ENCODE results near the gene TLL1. TPM values are rescaled to one million over a fixed set of nuclear protein-coding genes. Genes with fewer than 3 reads are reported as not detected.
A peak's percentile ranks its signal among the peaks of the same experiment; 100 is the strongest.

Gene TLL1
- polyA plus RNA-seq, 2 of the 4 experiments (the other 2 are of a cell fraction): 0.01 to 0.13 TPM

DNA sequence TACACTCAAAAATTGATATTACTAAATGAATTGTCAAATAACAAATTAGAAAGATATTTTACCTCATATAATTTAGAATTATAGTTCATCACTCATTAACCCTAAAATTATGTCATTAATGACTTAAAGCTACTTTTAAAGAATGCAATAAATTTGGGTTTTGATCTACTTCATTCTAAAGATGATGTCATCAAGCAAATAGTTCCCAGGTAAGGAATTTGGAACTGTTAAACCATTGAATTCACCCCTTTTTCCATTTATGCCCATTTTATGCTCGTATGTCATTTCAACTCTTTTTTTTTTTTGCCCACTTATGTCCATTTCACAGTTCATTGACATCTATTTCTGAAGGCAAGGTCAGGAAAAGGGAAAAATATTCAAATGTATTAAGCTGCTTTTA lies 135.5 kb downstream of the TLL1 start:
- FAIRE-seq: no peak
- no peak overlapping the region for H3K4me3 ChIP-seq
- 10% methylated on average over 1 of the region's 1 CpG for WGBS (ENCODE audit: missing lambda C conversion rate)
- H3K27ac ChIP-seq: no peak overlapping the region
- ChIA-PET CTCF (interaction anchor here (0.6 kb wide), 1 partner anchor 219 kb away, joined by 5 read pairs; no protein-coding TSS in a partner anchor), POLR2A (interaction anchor here (0.7 kb wide), 1 partner anchor 320 kb away, joined by 3 read pairs; no protein-coding TSS in a partner anchor)
- H3K4me1 ChIP-seq: no peaks in the 10 kb centered on the region
- H3K9me3 ChIP-seq: no peaks in the 10 kb centered on the region
- no peak for ATAC-seq
- TF ChIP-seq MAZ (IDR thresholded peaks at IDR 0.05; ENCODE audit: borderline replicate concordance, low read depth, low read length): no peak
- TF ChIP-seq HEYL (CRISPR knock-in tag; IDR thresholded peaks at IDR 0.05): no peak
- TF ChIP-seq RCOR1 (IDR thresholded peaks at IDR 0.05; ENCODE audit: low read depth, low read length): no peak
- TF ChIP-seq ZFP36 (IDR thresholded peaks at IDR 0.05; ENCODE audit: borderline replicate concordance, partially characterized antibody): no peak
- TF ChIP-seq KDM5A (IDR thresholded peaks at IDR 0.05): no peak
- no peak for TF ChIP-seq MYC (IDR thresholded peaks at IDR 0.05; ENCODE audit: borderline replicate concordance, low read length)
- no peak overlapping the region for H3K4me2 ChIP-seq
- DNase-seq (ENCODE audit: low read depth in 1 of 2, low spot score in 1 of 2): no peak

DNA sequence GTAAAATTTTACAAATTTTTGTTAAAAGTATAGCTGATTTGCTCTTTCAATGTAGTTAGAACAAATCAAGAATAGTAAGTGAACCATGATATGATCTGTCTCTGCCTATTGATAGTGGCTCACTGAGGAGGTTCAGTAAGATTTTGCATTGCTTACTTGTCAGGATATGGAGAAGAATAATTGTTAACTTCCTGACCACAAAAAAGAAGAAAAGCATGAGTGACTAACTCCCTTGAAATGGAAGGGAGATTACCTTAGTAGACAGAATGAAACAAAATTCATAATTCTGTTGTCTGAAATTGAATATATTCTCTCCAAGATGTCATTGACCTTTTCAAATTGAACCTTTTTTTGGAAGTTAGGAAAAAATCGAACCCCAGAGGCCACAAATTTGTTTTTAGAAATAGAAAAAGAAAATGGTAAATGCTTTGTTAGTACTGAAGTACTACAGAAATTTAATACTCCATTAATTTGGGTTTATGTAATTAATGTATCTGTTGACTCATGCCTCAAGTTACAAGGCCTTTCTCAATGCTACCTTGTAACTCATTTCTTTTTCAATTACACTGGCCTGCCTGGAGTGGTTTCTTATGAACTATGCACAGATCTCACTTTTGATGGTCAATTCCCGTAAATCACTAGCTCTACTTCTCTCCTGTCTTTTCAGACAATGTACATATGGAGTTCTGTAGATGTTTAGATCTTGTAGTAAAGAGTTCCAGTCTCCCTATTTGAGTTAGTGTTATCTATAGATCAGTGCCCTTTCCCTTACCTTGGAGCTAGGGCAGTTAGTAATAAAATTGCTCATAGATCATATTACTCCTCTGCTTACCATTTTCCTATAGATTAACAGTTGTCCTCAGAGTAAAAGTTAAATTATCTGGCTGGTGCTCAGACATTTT lies 139.3 kb downstream of the TLL1 start:
- 12% methylated on average over 2 of the region's 2 CpGs for WGBS (ENCODE audit: missing lambda C conversion rate)
- ATAC-seq: no peak
- TF ChIP-seq POLR2AphosphoS2 (conservative IDR thresholded peaks at IDR 0.05; ENCODE audit: low read length) (no peak), MYC (IDR thresholded peaks at IDR 0.05; ENCODE audit: borderline replicate concordance, low read length) (no peak), TFCP2L1 (CRISPR knock-in tag; IDR thresholded peaks at IDR 0.05) (no peak), BHLHE40 (IDR thresholded peaks at IDR 0.05; ENCODE audit: low read depth, low read length) (no peak), RAD21 (conservative IDR thresholded peaks at IDR 0.05 in 1 of 2, IDR thresholded peaks at IDR 0.05 in 1 of 2) (no peak), FOSB (CRISPR knock-in tag; IDR thresholded peaks at IDR 0.05) (no peak), ZSCAN20 (CRISPR knock-in tag; IDR thresholded peaks at IDR 0.05) (no peak), RNF2 (IDR thresholded peaks at IDR 0.05; ENCODE audit: borderline replicate concordance, low read depth) (no peak), KDM1A (IDR thresholded peaks at IDR 0.05; ENCODE audit: low read depth) (no peak)
- TF ChIP-seq, protein P1, sequence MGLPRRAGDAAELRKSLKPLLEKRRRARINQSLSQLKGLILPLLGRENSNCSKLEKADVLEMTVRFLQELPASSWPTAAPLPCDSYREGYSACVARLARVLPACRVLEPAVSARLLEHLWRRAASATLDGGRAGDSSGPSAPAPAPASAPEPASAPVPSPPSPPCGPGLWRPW (IDR thresholded peaks at IDR 0.05): no peak
- Histone ChIP-seq H3K4me2 (no peak overlapping the region), H3K27ac (no peak overlapping the region), H3K4me1 (no peaks in the 10 kb centered on the region), H3K4me3 (no peak overlapping the region), H3K9me3 (no peaks in the 10 kb centered on the region)
- POLR2A ChIA-PET: no interaction called here
- DNase-seq (ENCODE audit: low read depth in 1 of 2, low spot score in 1 of 2): no peak
- FAIRE-seq: no peak
- CTCF ChIA-PET: interaction anchor here (0.5 kb wide), 1 partner anchor 67 kb away, joined by 3 read pairs; no protein-coding TSS in a partner anchor

DNA sequence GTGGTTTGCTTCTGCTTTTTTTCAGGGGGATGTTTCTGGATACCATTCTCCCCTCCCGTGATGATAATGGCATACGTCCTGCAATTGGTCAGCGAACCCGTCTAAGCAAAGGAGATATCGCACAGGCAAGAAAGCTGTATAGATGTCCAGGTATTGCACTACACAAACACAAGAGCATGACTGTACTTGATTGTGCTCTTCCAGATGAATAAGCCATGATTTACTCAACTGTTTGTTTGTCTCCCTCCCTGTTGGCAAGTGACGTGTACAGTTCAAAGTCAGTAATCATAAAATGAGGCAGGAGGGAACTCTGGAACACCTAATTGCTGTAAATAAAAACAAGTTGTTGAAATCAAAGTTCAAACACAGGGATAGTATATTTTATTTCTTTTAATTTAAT lies 141.4 kb downstream of the TLL1 start:
- no peak overlapping the region for H3K4me3 ChIP-seq
- no peak overlapping the region for H3K27ac ChIP-seq
- TF ChIP-seq ESRRA (IDR thresholded peaks at IDR 0.05; ENCODE audit: borderline replicate concordance, low read length) (no peak), RARB (CRISPR knock-in tag; IDR thresholded peaks at IDR 0.05) (no peak), RNF2 (IDR thresholded peaks at IDR 0.05; ENCODE audit: borderline replicate concordance, low read depth) (no peak)
- no peak overlapping the region for H3K4me2 ChIP-seq
- DNase-seq (ENCODE audit: low read depth in 1 of 2, low spot score in 1 of 2): peak in 1 of 2 experiments; percentile 13
- no peak for FAIRE-seq
- H3K9me3 ChIP-seq: no peaks in the 10 kb centered on the region
- ChIA-PET POLR2A (no interaction called here), CTCF (no interaction called here)
- no peaks in the 10 kb centered on the region for H3K4me1 ChIP-seq
- no peak for ATAC-seq
- WGBS (ENCODE audit: missing lambda C conversion rate): 31% methylated on average over 6 of the region's 6 CpGs

DNA sequence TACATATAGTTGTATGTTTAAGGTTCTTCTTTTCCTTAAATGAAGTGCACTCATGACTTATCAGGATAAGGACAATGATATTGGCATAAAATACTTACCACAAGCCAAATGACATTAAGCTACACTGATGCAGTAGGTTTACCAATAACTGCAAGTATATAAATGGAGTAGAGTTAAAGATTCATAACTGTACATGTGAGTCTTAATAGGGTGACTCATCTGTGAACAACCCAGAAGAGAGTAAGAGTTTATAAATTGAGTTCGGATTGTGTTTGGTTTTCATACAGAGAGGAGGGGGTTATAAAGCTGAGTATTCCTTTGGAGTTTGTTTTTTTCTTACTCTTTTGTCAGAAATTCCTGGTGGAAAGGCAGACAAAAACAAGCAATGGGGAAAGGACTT lies 144.8 kb downstream of the TLL1 start:
- no peaks in the 10 kb centered on the region for H3K9me3 ChIP-seq
- FAIRE-seq (no peak), ATAC-seq (no peak), DNase-seq (ENCODE audit: low read depth in 1 of 2, low spot score in 1 of 2) (no peak)
- H3K4me1 ChIP-seq: no peaks in the 10 kb centered on the region
- ChIA-PET CTCF (no interaction called here), POLR2A (no interaction called here)
- TF ChIP-seq EP300 (IDR thresholded peaks at IDR 0.05): no peak
- TF ChIP-seq ZNF302 (CRISPR knock-in tag; IDR thresholded peaks at IDR 0.05): no peak
- no peak for TF ChIP-seq RFX5 (IDR thresholded peaks at IDR 0.05)
- TF ChIP-seq HOXB13 (CRISPR knock-in tag; IDR thresholded peaks at IDR 0.05; ENCODE audit: low read depth): no peak
- no peak for TF ChIP-seq EHMT2 (IDR thresholded peaks at IDR 0.05; ENCODE audit: low read depth)
- no peak for TF ChIP-seq NFE2L2 (conservative IDR thresholded peaks at IDR 0.05; ENCODE audit: low read length)
- TF ChIP-seq CEBPB (IDR thresholded peaks at IDR 0.05): no peak
- no peak for TF ChIP-seq NPAS2 (CRISPR knock-in tag; IDR thresholded peaks at IDR 0.05; ENCODE audit: borderline replicate concordance)
- TF ChIP-seq, protein P2, sequence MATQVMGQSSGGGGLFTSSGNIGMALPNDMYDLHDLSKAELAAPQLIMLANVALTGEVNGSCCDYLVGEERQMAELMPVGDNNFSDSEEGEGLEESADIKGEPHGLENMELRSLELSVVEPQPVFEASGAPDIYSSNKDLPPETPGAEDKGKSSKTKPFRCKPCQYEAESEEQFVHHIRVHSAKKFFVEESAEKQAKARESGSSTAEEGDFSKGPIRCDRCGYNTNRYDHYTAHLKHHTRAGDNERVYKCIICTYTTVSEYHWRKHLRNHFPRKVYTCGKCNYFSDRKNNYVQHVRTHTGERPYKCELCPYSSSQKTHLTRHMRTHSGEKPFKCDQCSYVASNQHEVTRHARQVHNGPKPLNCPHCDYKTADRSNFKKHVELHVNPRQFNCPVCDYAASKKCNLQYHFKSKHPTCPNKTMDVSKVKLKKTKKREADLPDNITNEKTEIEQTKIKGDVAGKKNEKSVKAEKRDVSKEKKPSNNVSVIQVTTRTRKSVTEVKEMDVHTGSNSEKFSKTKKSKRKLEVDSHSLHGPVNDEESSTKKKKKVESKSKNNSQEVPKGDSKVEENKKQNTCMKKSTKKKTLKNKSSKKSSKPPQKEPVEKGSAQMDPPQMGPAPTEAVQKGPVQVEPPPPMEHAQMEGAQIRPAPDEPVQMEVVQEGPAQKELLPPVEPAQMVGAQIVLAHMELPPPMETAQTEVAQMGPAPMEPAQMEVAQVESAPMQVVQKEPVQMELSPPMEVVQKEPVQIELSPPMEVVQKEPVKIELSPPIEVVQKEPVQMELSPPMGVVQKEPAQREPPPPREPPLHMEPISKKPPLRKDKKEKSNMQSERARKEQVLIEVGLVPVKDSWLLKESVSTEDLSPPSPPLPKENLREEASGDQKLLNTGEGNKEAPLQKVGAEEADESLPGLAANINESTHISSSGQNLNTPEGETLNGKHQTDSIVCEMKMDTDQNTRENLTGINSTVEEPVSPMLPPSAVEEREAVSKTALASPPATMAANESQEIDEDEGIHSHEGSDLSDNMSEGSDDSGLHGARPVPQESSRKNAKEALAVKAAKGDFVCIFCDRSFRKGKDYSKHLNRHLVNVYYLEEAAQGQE (IDR thresholded peaks at IDR 0.05): no peak
- H3K27ac ChIP-seq: no peak overlapping the region
- 3% methylated on average over 1 of the region's 1 CpG for WGBS (ENCODE audit: missing lambda C conversion rate)
- no peak overlapping the region for H3K4me3 ChIP-seq
- H3K4me2 ChIP-seq: no peak overlapping the region

All from A549 (cell line).